ENCODE data around the gene CDH13. TPM values are rescaled to one million over a fixed set of nuclear protein-coding genes. Genes with fewer than 3 reads are reported as not detected.

The CDH13 gene
- total and polyA plus RNA-seq, 9 of the 15 experiments (the other 6 are each of a cell fraction or from before 2014, with no cell fraction given) = 0.03 TPM; not detected in 8

DNA sequence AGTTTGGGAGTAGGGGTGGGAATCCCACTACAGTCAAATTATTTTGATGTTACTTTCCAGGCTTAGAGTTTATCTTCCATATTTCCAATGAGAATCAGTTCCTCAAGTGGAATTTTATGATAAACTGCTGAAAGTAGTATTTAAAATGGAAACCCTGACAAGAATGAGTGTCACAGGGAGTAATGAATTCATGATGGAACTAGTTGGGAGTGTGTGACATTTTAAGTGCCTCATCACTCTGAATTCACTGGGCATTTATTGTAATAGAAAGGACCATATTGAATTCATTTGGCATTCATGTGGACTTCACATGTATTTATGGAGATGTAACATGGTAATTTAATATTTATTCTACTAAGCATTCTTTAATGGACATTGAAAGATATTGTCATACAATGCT lies 320.9 kb downstream of the CDH13 start:
- no peak for TF ChIP-seq TCFL5 (CRISPR knock-in tag; conservative IDR thresholded peaks at IDR 0.05)
- no peak for TF ChIP-seq PHB (CRISPR knock-in tag; IDR thresholded peaks at IDR 0.05)
- TF ChIP-seq HDAC3 (IDR thresholded peaks at IDR 0.05; ENCODE audit: borderline replicate concordance, partially characterized antibody) = no peak
- no peak for TF ChIP-seq POLR2H (tag; IDR thresholded peaks at IDR 0.05; ENCODE audit: low read depth)
- TF ChIP-seq, protein P1, sequence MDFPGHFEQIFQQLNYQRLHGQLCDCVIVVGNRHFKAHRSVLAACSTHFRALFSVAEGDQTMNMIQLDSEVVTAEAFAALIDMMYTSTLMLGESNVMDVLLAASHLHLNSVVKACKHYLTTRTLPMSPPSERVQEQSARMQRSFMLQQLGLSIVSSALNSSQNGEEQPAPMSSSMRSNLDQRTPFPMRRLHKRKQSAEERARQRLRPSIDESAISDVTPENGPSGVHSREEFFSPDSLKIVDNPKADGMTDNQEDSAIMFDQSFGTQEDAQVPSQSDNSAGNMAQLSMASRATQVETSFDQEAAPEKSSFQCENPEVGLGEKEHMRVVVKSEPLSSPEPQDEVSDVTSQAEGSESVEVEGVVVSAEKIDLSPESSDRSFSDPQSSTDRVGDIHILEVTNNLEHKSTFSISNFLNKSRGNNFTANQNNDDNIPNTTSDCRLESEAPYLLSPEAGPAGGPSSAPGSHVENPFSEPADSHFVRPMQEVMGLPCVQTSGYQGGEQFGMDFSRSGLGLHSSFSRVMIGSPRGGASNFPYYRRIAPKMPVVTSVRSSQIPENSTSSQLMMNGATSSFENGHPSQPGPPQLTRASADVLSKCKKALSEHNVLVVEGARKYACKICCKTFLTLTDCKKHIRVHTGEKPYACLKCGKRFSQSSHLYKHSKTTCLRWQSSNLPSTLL (IDR thresholded peaks at IDR 0.05) = no peak
- TF ChIP-seq TEAD2 (tag; IDR thresholded peaks at IDR 0.05) = no peak
- no peak for TF ChIP-seq HLTF (IDR thresholded peaks at IDR 0.05)
- no peak for TF ChIP-seq ILK (tag; IDR thresholded peaks at IDR 0.05; ENCODE audit: borderline replicate concordance, low read depth)
- TF ChIP-seq ZNF75A (CRISPR knock-in tag; IDR thresholded peaks at IDR 0.05) = no peak
- intact Hi-C loops (cut with micrococcal nuclease) = no loop called here
- Histone ChIP-seq H3K27ac (ENCODE audit: extremely low read depth, low read depth, low read length) (no peak overlapping the region), H3K79me2 (ENCODE audit: control insufficient read depth, insufficient read depth, low read length) (no peaks in the 10 kb centered on the region), H3K4me2 (ENCODE audit: insufficient read depth, low read length) (no peak overlapping the region), H4K20me1 (replicated peaks; ENCODE audit: control insufficient read depth, insufficient read depth, low read length) (no peaks in the 10 kb centered on the region), H2AFZ (ENCODE audit: low read depth, low read length) (no peak overlapping the region), H3K9me1 (ENCODE audit: control insufficient read depth, insufficient read depth, low read length) (no peaks in the 10 kb centered on the region), H3K27me3 (ENCODE audit: control insufficient read depth in 2 of 2, insufficient read depth in 2 of 2, low read length in 2 of 2) (no peaks in the 10 kb centered on the region), H3K9ac (ENCODE audit: insufficient read depth in 1 of 2, low read depth in 2 of 2, low read length in 2 of 2) (no peak overlapping the region), H3K4me1 (replicated peaks in 1 of 2; ENCODE audit: control insufficient read depth in 2 of 2, insufficient read depth in 2 of 2, low read length in 2 of 2) (no peaks in the 10 kb centered on the region), H3K36me3 (ENCODE audit: control insufficient read depth, insufficient read depth, low read length) (no peaks in the 10 kb centered on the region), H3K9me3 (replicated peaks; ENCODE audit: control insufficient read depth, insufficient read depth, low read depth, low read length) (no peaks in the 10 kb centered on the region), H3K4me3 (no peak overlapping the region)
- ChIA-PET POLR2A (no interaction called here), CTCF (ENCODE audit: low intra/inter-chr PET ratio) (no interaction called here)
- BruUV-seq (replicated peaks) = no TSS peak
- DNase-seq (ENCODE audit: extremely low read depth in 1 of 4, low spot score in 3 of 4) (no peak), ATAC-seq (no peak), FAIRE-seq (no peak)
- in situ Hi-C loops (cut with MboI) = no loop called here

All from K562 (cell line).